HG03066 (cell line): ENCODE data around the gene GOLGA5.

Experiments used
- ATAC-seq: cut with Tn5 transposase; IDR thresholded peaks from one replicate; pipeline ENCODE4 v1.9.1; 2021; ENCODE audit warnings: low read depth; ENCODE audit not compliant: unreplicated experiment

The GOLGA5 gene

DNA sequence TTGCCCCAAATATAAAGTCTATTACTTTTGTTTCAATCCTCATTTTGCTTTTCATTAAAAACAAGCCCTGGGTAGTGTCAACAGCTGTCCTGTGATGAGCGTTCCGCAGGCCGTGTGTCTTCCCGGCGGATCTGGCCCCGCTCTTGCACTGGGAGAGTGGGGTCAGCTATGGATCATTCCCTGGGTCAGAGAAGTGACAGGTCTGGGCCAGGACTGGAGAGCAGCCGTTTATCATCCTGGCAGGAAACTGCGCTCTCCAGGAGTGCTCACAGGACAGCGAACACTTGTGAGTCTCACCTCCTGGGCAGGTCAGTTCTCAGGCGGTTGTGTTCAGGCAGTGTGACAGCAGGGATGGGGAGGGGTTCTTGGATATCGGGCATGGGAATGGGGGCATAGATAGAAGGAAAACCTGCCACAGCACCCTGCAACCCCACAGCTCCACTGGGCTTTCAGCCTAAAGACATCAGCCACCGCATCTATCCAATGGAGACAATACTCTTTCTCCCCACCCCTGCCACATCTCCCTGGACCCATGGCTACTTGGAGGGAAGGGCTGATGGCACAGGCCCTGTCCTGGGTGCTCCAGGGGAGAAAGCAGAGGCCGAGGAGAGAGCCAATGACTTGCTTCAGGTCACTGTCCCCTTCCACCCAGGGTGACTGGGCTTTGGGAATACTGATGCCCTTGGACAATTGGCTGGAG lies 81.0 kb downstream of the GOLGA5 start:
- no peak for ATAC-seq

- ATAC-seq: no peak
Measured at GRCh38 chr14:92877757-92878431, 83.8 kb downstream of the GOLGA5 start.

DNA sequence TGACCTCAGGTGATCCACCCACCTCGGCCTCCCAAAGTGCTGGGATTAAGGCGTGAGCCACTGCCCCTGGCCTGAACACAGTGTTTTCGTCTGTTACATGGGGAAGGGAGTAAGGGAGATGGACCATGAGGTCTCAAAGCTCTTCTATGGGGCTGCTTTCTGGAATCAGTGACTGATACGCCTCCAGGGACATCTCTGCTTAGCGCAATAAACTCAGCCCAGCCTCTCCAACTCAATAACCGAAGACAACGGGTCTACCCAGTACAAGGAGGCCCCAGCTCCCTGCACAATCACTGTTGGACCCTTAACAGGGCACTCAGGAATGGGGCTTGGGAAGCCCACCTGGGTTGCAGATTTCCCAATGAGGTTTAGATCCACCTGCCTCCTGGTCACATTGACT lies 86.2 kb downstream of the GOLGA5 start:
- ATAC-seq: no peak

GRCh38 chr14:92880851-92881250 lies 86.7 kb downstream of the GOLGA5 start:
- no peak for ATAC-seq

DNA sequence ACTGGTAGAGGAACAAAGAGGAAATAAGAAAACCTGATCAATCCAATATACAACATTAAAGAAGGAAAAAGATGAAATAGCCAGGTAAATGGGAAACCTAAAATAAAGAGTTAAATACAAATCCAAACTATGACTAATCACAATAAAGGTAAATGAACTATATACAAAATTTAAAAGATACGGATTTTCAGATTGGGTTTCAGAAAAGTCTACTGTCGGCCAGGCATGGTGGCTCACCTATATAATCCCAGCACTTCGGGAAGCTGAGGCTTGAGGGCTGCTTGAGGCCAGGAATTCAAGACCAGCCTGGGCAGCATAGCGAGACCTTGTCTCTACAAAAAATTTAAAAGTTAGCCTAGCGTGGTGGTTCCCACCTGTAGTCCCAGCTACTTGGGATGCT lies 89.0 kb downstream of the GOLGA5 start:
- no peak for ATAC-seq

- no peak for ATAC-seq
Measured at GRCh38 chr14:92884410-92884809, 90.3 kb downstream of the GOLGA5 start.

DNA sequence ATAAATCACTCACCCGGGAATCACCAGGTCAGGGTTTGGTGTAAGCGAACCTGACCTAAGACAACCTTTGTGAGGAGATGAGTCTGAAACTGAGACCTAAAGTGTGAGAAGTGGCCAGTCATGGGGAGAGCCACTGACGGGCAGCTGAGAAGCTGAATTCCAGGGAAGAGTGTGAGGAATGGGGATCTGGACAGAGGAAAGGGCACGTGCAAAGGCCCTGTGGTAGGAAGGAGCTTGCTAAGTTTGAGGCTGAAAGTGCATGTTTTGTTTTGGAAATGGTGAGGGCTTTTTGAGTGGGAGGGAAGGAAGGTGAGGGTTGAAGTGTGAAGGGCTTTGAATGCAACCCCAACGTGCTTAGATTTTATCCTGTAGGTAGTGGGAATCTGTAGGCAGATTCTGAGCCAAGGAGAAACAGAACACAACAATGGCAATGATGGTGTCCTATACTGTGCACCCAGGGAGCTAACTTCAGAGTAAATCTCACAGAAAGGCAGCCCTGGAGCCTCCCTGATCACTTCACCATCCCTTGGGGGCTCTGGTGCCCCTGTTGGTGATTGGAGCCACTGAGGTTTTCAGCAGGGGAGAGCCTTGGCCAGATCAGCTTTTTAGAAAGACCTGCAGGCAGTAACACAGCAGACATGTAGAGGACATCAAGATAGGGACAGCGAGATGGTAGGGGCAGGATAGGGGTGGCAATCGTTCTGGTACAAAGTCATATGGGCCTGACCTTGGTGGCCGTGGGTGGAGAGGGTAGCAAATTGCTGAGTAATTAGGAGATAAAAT lies 91.4 kb downstream of the GOLGA5 start:
- no peak for ATAC-seq

DNA sequence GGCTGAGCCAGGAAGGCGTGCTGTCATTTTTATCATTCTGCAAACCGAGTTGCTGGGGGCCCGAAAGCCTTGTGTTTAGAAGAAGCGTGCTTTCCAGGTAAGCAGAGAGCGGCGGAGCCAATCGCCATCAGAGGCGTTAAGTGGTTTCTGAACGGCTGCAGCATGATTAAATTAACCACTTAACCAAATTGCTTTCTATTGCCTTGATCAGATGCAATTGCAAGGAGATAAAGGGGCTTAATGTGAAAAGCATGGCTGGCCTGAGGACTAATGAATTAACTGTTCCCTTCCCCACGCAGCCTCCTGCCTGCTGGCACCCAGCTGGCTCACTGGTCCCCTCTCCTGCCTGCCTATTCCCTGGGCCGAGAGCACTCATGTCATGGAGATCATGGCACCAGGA lies 92.2 kb downstream of the GOLGA5 start:
- no peak for ATAC-seq

DNA sequence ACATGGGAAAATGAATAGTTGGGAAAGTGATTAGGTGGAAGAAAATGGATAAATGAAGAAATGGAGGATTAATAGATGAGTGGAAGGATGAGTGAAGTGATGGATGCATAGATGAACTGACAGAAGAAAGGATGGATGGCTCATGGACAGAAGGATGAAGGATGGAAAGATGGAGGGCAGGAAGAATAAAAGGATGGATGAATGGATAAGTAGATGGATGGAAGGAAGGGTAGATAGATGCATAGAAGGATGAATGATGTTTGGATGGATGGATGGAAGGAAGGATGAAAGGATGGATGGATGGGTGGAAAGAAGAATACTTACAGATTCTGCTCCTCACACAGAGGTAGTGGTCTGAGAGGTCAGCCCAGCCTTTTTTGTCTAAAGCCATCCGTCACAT lies 93.1 kb downstream of the GOLGA5 start:
- ATAC-seq: no peak

GRCh38 chr14:92888896-92889295 lies 94.8 kb downstream of the GOLGA5 start:
- no peak for ATAC-seq
